HCT116 (cell line): ENCODE measurements around the gene WNT7B. TPM values are rescaled to one million over a fixed set of nuclear protein-coding genes. Genes with fewer than 3 reads are reported as not detected.

Experiments used
- ATAC-seq: fragments of 200-7000 bp; cut with Tn5 transposase; 2 replicates; pipeline ENCODE4 v1.9.1; 2020; ENCODE audit warnings: mild to moderate bottlenecking, moderate library complexity
- BruUV-seq: library from RNA; stranded (reverse); fragments of 400-500 nt; replicated peaks from 2 replicates; lab custom pipeline; 2021; lab: Mats Ljungman, UMichigan
- CTCF ChIA-PET: fragments of 300-600 bp; sonication (Branson Sonifier 250); formaldehyde crosslinking; loops from one replicate; lab custom pipeline; 2021; ENCODE audit warnings: antibody characterized with exemption; lab: Charles Lee
- POLR2A ChIA-PET: fragments of 300-600, 350-600 bp; sonication (Branson Sonifier 250); formaldehyde crosslinking; loops from one replicate; lab custom pipeline; 2021; ENCODE audit warnings: antibody characterized with exemption; lab: Charles Lee
- RAD21 ChIA-PET, 2 experiments: fragments of 300-600 bp; sonication (Branson Sonifier 250); formaldehyde crosslinking; loops; one replicate each; lab custom pipeline; 2023; ENCODE audit warnings: low total read pairs in 2 of 2; ENCODE audit not compliant: uncharacterized antibody in 2 of 2, unreplicated experiment in 2 of 2, low non-redundant PET in 1 of 2; lab: Charles Lee
- DNase-seq: peaks from one replicate; pipeline ENCODE4 v3.0.0-alpha.2; 2010; ENCODE audit warnings: low read depth, low spot score
- H2AFZ ChIP-seq: fragments of 200-600 bp; shearing (Covaris generic), sonication (generic); 2 replicates; pipeline ENCODE4 v1.6.1; 2017; ENCODE audit warnings: low read depth, mixed run types, mixed read lengths, antibody characterized with exemption, low read length; ENCODE audit not compliant: poor library complexity, severe bottlenecking
- H3K27ac ChIP-seq: 2 replicates; pipeline ENCODE4 v1.5.1; 2012; ENCODE audit warnings: low read depth, low read length
- H3K27me3 ChIP-seq: fragments of 200-600 bp; sonication (generic); 2 replicates; pipeline ENCODE4 v1.6.1; 2016; ENCODE audit warnings: mixed run types, low read length, mixed read lengths; ENCODE audit not compliant: insufficient read depth
- H3K36me3 ChIP-seq, 2 experiments: fragments of 200-500 bp in 1 of 2; fragments of 200-600 bp in 1 of 2; sonication (Bioruptor generic) in 1 of 2; sonication (generic) in 1 of 2; 2 replicates each; pipeline versions ENCODE4 v1.5.1 to v1.6.1; 2014 to 2016; ENCODE audit warnings: low read length in 2 of 2, inconsistent platforms in 1 of 2, mixed read lengths in 1 of 2, mixed run types in 1 of 2; ENCODE audit not compliant: insufficient read depth in 2 of 2, control insufficient read depth in 1 of 2
- H3K4me1 ChIP-seq, 2 experiments: fragments of 200-600 bp in 1 of 2; sonication (generic) in 1 of 2; 2 replicates each; pipeline versions ENCODE4 v1.5.1 to v1.6.1; 2012 to 2017; ENCODE audit warnings: low read length in 2 of 2, inconsistent platforms in 1 of 2, mild to moderate bottlenecking in 1 of 2, mixed read lengths in 1 of 2, mixed run types in 1 of 2, moderate library complexity in 1 of 2; ENCODE audit not compliant: insufficient read depth in 2 of 2, control insufficient read depth in 1 of 2
- H3K4me2 ChIP-seq: fragments of 200-600 bp; sonication (generic); 2 replicates; pipeline ENCODE4 v1.6.1; 2017; ENCODE audit warnings: mixed run types, low read length, mixed read lengths
- H3K4me3 ChIP-seq, 2 experiments: fragments of 200-600 bp in 1 of 2; sonication (generic) in 1 of 2; replicated peaks in 1 of 2; 2 replicates each; pipeline ENCODE4 v1.5.1; 2011 to 2016; ENCODE audit warnings: low read length in 2 of 2, control low read depth in 1 of 2, low read depth in 1 of 2, mild to moderate bottlenecking in 1 of 2, mixed read lengths in 1 of 2, mixed run types in 1 of 2
- H3K79me2 ChIP-seq: fragments of 200-600 bp; sonication (generic); 2 replicates; pipeline ENCODE4 v1.6.1; 2017; ENCODE audit warnings: mild to moderate bottlenecking, mixed run types, low read length, moderate library complexity, mixed read lengths; ENCODE audit not compliant: insufficient read depth
- H3K9ac ChIP-seq: fragments of 200-600 bp; sonication (generic); 2 replicates; pipeline ENCODE4 v1.6.1; 2016; ENCODE audit warnings: low read length, mixed read lengths
- H3K9me2 ChIP-seq: fragments of 200-600 bp; sonication (generic), shearing (Covaris generic); 2 replicates; pipeline ENCODE4 v1.6.1; 2017; ENCODE audit warnings: mixed run types, mild to moderate bottlenecking, moderate library complexity; ENCODE audit not compliant: insufficient read depth
- H3K9me3 ChIP-seq, 2 experiments: fragments of 200-500 bp in 1 of 2; fragments of 200-600 bp in 1 of 2; sonication (Bioruptor generic) in 1 of 2; sonication (generic) in 1 of 2; 2 replicates each; pipeline ENCODE4 v1.6.1; 2014 to 2017; ENCODE audit warnings: low read length in 2 of 2, mixed read lengths in 2 of 2, inconsistent platforms in 1 of 2, low read depth in 1 of 2, mild to moderate bottlenecking in 1 of 2, mixed run types in 1 of 2, moderate library complexity in 1 of 2; ENCODE audit not compliant: control insufficient read depth in 1 of 2, insufficient read depth in 1 of 2
- H4K20me1 ChIP-seq: fragments of 200-600 bp; sonication (generic), shearing (Covaris generic); 2 replicates; pipeline ENCODE4 v1.6.1; 2017; ENCODE audit warnings: mixed run types, mild to moderate bottlenecking, moderate library complexity; ENCODE audit not compliant: insufficient read depth
- CTCF ChIP-seq, 3 experiments: fragments of 200-600 bp in 1 of 3; sonication (generic) in 1 of 3; IDR thresholded peaks in 2 of 3; conservative IDR thresholded peaks in 1 of 3; 2 replicates each; pipeline ENCODE4 v1.5.1; 2012 to 2017; ENCODE audit warnings: low read depth in 2 of 3, low read length in 2 of 3, antibody characterized with exemption in 1 of 3, borderline replicate concordance in 1 of 3, control low read depth in 1 of 3, mild to moderate bottlenecking in 1 of 3, mixed read lengths in 1 of 3, mixed run types in 1 of 3, moderate library complexity in 1 of 3; ENCODE audit not compliant: insufficient read depth in 1 of 3
- EGR1 ChIP-seq: IDR thresholded peaks from 2 replicates; pipeline ENCODE4 v1.6.1; 2012; ENCODE audit warnings: low read depth
- EZH2 ChIP-seq: fragments of 200-600 bp; sonication (generic); IDR thresholded peaks from 2 replicates; pipeline ENCODE4 v1.6.1; 2017; ENCODE audit warnings: antibody characterized with exemption, mixed run types
- MAX ChIP-seq: IDR thresholded peaks from 2 replicates; pipeline ENCODE4 v1.6.1; 2012
- POLR2A ChIP-seq: IDR thresholded peaks from 2 replicates; pipeline ENCODE4 v1.7.0; 2011; ENCODE audit warnings: borderline replicate concordance; ENCODE audit not compliant: insufficient read depth, insufficient read length; ENCODE audit errors: extremely low read depth
- POLR2AphosphoS5 ChIP-seq: IDR thresholded peaks from 2 replicates; pipeline ENCODE4 v1.6.1; 2011; ENCODE audit warnings: mild to moderate bottlenecking, low read depth, low read length, moderate library complexity
- RAD21 ChIP-seq: IDR thresholded peaks from 2 replicates; pipeline ENCODE4 v1.6.1; 2012; ENCODE audit warnings: low read depth, mild to moderate bottlenecking
- REST ChIP-seq: IDR thresholded peaks from 2 replicates; pipeline ENCODE4 v1.6.1; 2012; ENCODE audit warnings: low read depth
- SP1 ChIP-seq: IDR thresholded peaks from 2 replicates; pipeline ENCODE4 v1.6.1; 2012; ENCODE audit warnings: low read depth
- SRF ChIP-seq: IDR thresholded peaks from 2 replicates; pipeline ENCODE4 v1.6.1; 2012; ENCODE audit warnings: low read depth
- TCF7L2 ChIP-seq: IDR thresholded peaks from 2 replicates; pipeline ENCODE4 v1.7.0; 2011; ENCODE audit warnings: borderline replicate concordance, inconsistent platforms; ENCODE audit not compliant: insufficient read depth, insufficient read length; ENCODE audit errors: extremely low read depth
- ZBTB33 ChIP-seq: IDR thresholded peaks from 2 replicates; pipeline ENCODE4 v1.6.1; 2011; ENCODE audit warnings: mild to moderate bottlenecking, low read length, moderate library complexity; ENCODE audit not compliant: insufficient replicate concordance; ENCODE audit errors: extremely low read depth
- ZFX ChIP-seq: fragments of 450-650 bp; IDR thresholded peaks from 2 replicates; pipeline ENCODE4 v1.6.1; 2017
- intact Hi-C: fragments of 100-400 bp; cut with micrococcal nuclease; formaldehyde crosslinking; loops from 2 replicates; pipeline ENCODE4 v1.10.0; 2022
- total RNA-seq: library from RNA; stranded (reverse); gene quantifications from one replicate; pipeline ENCODE4 v1.2.1, GENCODE V29; 2021; ENCODE audit not compliant: unreplicated experiment

The WNT7B gene
- total RNA-seq, 1 experiment from 2014 or later: 10.5 TPM

GRCh38 chr22:46012881-46013281 is 35.9 kb upstream of the WNT7B start:
- peak overlapping the region; percentile 20 to 73; a peak in 3 of 4 replicates for H3K4me3 ChIP-seq
- RAD21 ChIA-PET: interaction anchor here (0.7 to 1.5 kb wide), 3 partner anchors 23 to 104 kb away, joined by 3 to 5 read pairs (median 5); no protein-coding TSS in a partner anchor
- BruUV-seq: no TSS peak
- H4K20me1 ChIP-seq: no peaks in the 10 kb centered on the region
- ATAC-seq (no peak), DNase-seq (no peak)
- H3K9me3 ChIP-seq: peaks cover 4 to 19% of the 10 kb centered on the region in 2 experiments; a peak in 2 of 4 replicates
- H3K9ac ChIP-seq: peak overlapping the region; percentile 85
- H2AFZ ChIP-seq: no peak overlapping the region
- H3K9me2 ChIP-seq: no peaks in the 10 kb centered on the region
- H3K27ac ChIP-seq: peak overlapping the region; percentile 100
- H3K4me2 ChIP-seq: peak overlapping the region; percentile 92
- CTCF ChIA-PET: interaction anchor here (0.7 to 1.9 kb wide), 5 partner anchors 21 to 104 kb away, joined by 3 to 9 read pairs (median 3); no protein-coding TSS in a partner anchor
- POLR2A ChIA-PET: interaction anchor here (1.1 to 2.2 kb wide), 6 partner anchors 23 to 73 kb away, joined by 3 to 11 read pairs (median 4); no protein-coding TSS in a partner anchor
- intact Hi-C loops: no loop called here
- H3K27me3 ChIP-seq: no peaks in the 10 kb centered on the region
- H3K4me1 ChIP-seq: peaks cover 27 to 39% of the 10 kb centered on the region in 2 experiments
- TF ChIP-seq EZH2 (no peak), SP1 (no peak), EGR1 (no peak), ZBTB33 (no peak), POLR2AphosphoS5 (no peak), ZFX (no peak), MAX (no peak), POLR2A (no peak), TCF7L2 (no peak), SRF (no peak), REST (no peak), CTCF (IDR thresholded peaks at IDR 0.05 in 2 of 3, conservative IDR thresholded peaks at IDR 0.05 in 1 of 3; ENCODE audit: borderline replicate concordance in 1 of 3, insufficient read depth in 1 of 3, low read depth in 2 of 3, low read length in 2 of 3) (no peak), RAD21 (no peak)
- TF ChIP-seq, all 23 proteins: peak for 0
- Histone ChIP-seq H3K79me2 (no peaks in the 10 kb centered on the region), H3K36me3 (no peaks in the 10 kb centered on the region)
